Colonic mucosa (tissue), 4 donors: Measurements from ENCODE around the gene GRIK4. TPM values are rescaled to one million over a fixed set of nuclear protein-coding genes. Genes with fewer than 3 reads are reported as not detected.
"Not testable (repeated sequence)": the region's sequence is repeated elsewhere in the genome, so short reads cannot be mapped to it uniquely, and the experiment has no call there.

Source experiments
- DNase-seq: peaks from one replicate; pipeline ENCODE4 v3.0.0-alpha.2; 2020
- H3K27ac ChIP-seq: fragments of 200-600 bp; one replicate; pipeline ENCODE4 v1.8.0; 2021
- H3K27me3 ChIP-seq: fragments of 200-600 bp; one replicate; pipeline ENCODE4 v1.8.0; 2021
- H3K36me3 ChIP-seq: fragments of 200-600 bp; one replicate; pipeline ENCODE4 v1.8.0; 2021
- H3K4me1 ChIP-seq: fragments of 200-600 bp; one replicate; pipeline ENCODE4 v1.8.0; 2021; ENCODE audit warnings: mild to moderate bottlenecking
- H3K4me3 ChIP-seq: fragments of 200-600 bp; one replicate; pipeline ENCODE4 v1.8.0; 2021
- H3K9ac ChIP-seq, 2 donors: one replicate each; pipeline ENCODE4 v1.7.0; 2013; ENCODE audit warnings: control low read depth in 2 of 2, low read depth in 2 of 2, low read length in 2 of 2
- H3K9me3 ChIP-seq: fragments of 200-600 bp; one replicate; pipeline ENCODE4 v1.8.0; 2021
- CTCF ChIP-seq: fragments of 200-600 bp; IDR thresholded peaks from one replicate; pipeline ENCODE4 v1.8.0; 2022; ENCODE audit warnings: antibody characterized with exemption, mild to moderate bottlenecking
- intact Hi-C: fragments of 100-400 bp; cut with DNase I; formaldehyde crosslinking; loops from one replicate; pipeline ENCODE4 v1.14.1; 2022
- total RNA-seq, 2 donors: library from RNA; stranded (reverse); fragmentation: NEBNext Ultra II Directional in 1 of 2; extraction: Animal tissue kit (Norgen Biotek cat#: 25700) in 1 of 2; gene quantifications; one replicate each; pipeline ENCODE4 v1.2.1, GENCODE V29; 2021
- donor health status: healthy.
- donor health status: DM: no; HTN: no; CAD: no.
- donor health status: DM: no; HTN: no; CAD: no.

GRIK4 gene
- total RNA-seq, 2 donors from 2014 or later = 0.10 to 0.21 TPM

GRCh38 chr11:121012091-121012490, 500.5 kb downstream of the GRIK4 start:
- no peak overlapping the region for H3K9ac ChIP-seq
- H3K27me3 ChIP-seq = no peaks in the 10 kb centered on the region
- no peaks in the 10 kb centered on the region for H3K36me3 ChIP-seq
- H3K27ac ChIP-seq = no peak overlapping the region
- intact Hi-C loops = no loop called here
- no peaks in the 10 kb centered on the region for H3K9me3 ChIP-seq
- TF ChIP-seq CTCF = no peak
- no peak overlapping the region for H3K4me3 ChIP-seq
- DNase-seq = no peak
- no peaks in the 10 kb centered on the region for H3K4me1 ChIP-seq

- Histone ChIP-seq H3K9ac (no peak overlapping the region), H3K4me1 (no peaks in the 10 kb centered on the region)
- intact Hi-C loops = no loop called here
Measured at GRCh38 chr11:121018746-121019145, 507.2 kb downstream of the GRIK4 start.

GRCh38 chr11:121021718-121022117, 510.2 kb downstream of the GRIK4 start:
- DNase-seq, H3K4me1 ChIP-seq, H3K36me3 ChIP-seq, H3K4me3 ChIP-seq, H3K9ac ChIP-seq, intact Hi-C loops, H3K9me3 ChIP-seq, H3K27ac ChIP-seq, H3K27me3 ChIP-seq: not testable (repeated sequence)

More at GRCh38 chr11:121018746-121019145, 507.2 kb downstream of the GRIK4 start:
- no peak overlapping the region for H3K27ac ChIP-seq
- H3K9me3 ChIP-seq = no peaks in the 10 kb centered on the region
- TF ChIP-seq CTCF = no peak
- no peak overlapping the region for H3K4me3 ChIP-seq
- no peak for DNase-seq
- no peaks in the 10 kb centered on the region for H3K36me3 ChIP-seq
- H3K27me3 ChIP-seq = no peaks in the 10 kb centered on the region

GRCh38 chr11:121023848-121024751, 512.6 kb downstream of the GRIK4 start, which contains the start of gene TBCEL:
Gene TBCEL (plus strand): TSS chr11:121024102. CDS start chr11:121045691, 21,589 bp downstream.
- Histone ChIP-seq H3K9me3 (no peaks in the 10 kb centered on the region), H3K27ac (no peak within 1 kb of the TSS), H3K27me3 (no peaks in the 10 kb centered on the region), H3K4me3 (peak within 1 kb of the TSS; percentile 86), H3K36me3 (no peaks in the 10 kb centered on the region), H3K4me1 (no peaks in the 10 kb centered on the region), H3K9ac (peak within 1 kb of the TSS; percentile 58 to 87)
- intact Hi-C loops = no loop called here
- TF ChIP-seq CTCF = no peak
- peak; percentile 82 for DNase-seq

- no peaks in the 10 kb centered on the region for H3K36me3 ChIP-seq
- H3K9ac ChIP-seq = peak overlapping the region in 1 of 2 donors; percentile 58
- DNase-seq = no peak
- H3K27ac ChIP-seq = no peak overlapping the region
- no peaks in the 10 kb centered on the region for H3K4me1 ChIP-seq
- intact Hi-C loops = no loop called here
- H3K9me3 ChIP-seq = no peaks in the 10 kb centered on the region
- H3K27me3 ChIP-seq = no peaks in the 10 kb centered on the region
- no peak overlapping the region for H3K4me3 ChIP-seq
- no peak for TF ChIP-seq CTCF
Measured at GRCh38 chr11:121024989-121025388, 513.4 kb downstream of the GRIK4 start.

- Histone ChIP-seq H3K4me3 (no peak overlapping the region), H3K27me3 (no peaks in the 10 kb centered on the region), H3K4me1 (no peaks in the 10 kb centered on the region), H3K36me3 (no peaks in the 10 kb centered on the region), H3K27ac (no peak overlapping the region), H3K9me3 (no peaks in the 10 kb centered on the region), H3K9ac (no peak overlapping the region)
- intact Hi-C loops = no loop called here
- no peak for DNase-seq
- TF ChIP-seq CTCF = no peak
Measured at GRCh38 chr11:121029153-121029552, 517.6 kb downstream of the GRIK4 start.
